Lower leg skin (tissue), 3 donors: ENCODE data around the gene HTR7.

Source experiments
- CTCF ChIP-seq, 3 donors: fragments of 450-650 bp; IDR thresholded peaks; one replicate each; pipeline ENCODE4 v1.5.1; 2016; ENCODE audit warnings: antibody characterized with exemption in 3 of 3, mild to moderate bottlenecking in 3 of 3, moderate library complexity in 2 of 3
- POLR2A ChIP-seq, 2 donors: fragments of 450-650 bp; IDR thresholded peaks; one replicate each; pipeline ENCODE4 v1.6.1; 2016 to 2017; ENCODE audit warnings: antibody characterized with exemption in 2 of 2, mild to moderate bottlenecking in 1 of 2, moderate library complexity in 1 of 2

- TF ChIP-seq CTCF (IDR thresholded peaks at IDR 0.05) (no peak), POLR2A (IDR thresholded peaks at IDR 0.05) (no peak)
Observed at GRCh38 chr10:90738885-90739284, 119.0 kb downstream of the HTR7 start.
